Stimulated activated CD8-positive, alpha-beta memory T cell treated with anti-CD3 and anti-CD28 coated beads, Interleukin-15, amount 100 ng/mL, for 24 hours (primary cell): ENCODE measurements around the gene FBXO31.
"Not testable (repeated sequence)": the region's sequence is repeated elsewhere in the genome, so short reads cannot be mapped to it uniquely, and the experiment has no call there.

ENCODE experiments used
- DNase-seq: peaks from one replicate; pipeline ENCODE4 v3.0.0-alpha.2; 2020; ENCODE audit warnings: low read depth

Gene FBXO31

GRCh38 chr16:87342978-87343752 is 40.4 kb downstream of the FBXO31 start:
- no peak for DNase-seq

- no peak for DNase-seq
These were observed 41.1 kb downstream of the FBXO31 start for GRCh38 chr16:87342504-87342903.

- no peak for DNase-seq
These were observed 43.4 kb downstream of the FBXO31 start for GRCh38 chr16:87340198-87340597.

GRCh38 chr16:87339724-87340105 is 43.9 kb downstream of the FBXO31 start:
- not testable (repeated sequence) for DNase-seq

- DNase-seq, result no peak
These were observed 44.4 kb downstream of the FBXO31 start for GRCh38 chr16:87339086-87339723.

DNA sequence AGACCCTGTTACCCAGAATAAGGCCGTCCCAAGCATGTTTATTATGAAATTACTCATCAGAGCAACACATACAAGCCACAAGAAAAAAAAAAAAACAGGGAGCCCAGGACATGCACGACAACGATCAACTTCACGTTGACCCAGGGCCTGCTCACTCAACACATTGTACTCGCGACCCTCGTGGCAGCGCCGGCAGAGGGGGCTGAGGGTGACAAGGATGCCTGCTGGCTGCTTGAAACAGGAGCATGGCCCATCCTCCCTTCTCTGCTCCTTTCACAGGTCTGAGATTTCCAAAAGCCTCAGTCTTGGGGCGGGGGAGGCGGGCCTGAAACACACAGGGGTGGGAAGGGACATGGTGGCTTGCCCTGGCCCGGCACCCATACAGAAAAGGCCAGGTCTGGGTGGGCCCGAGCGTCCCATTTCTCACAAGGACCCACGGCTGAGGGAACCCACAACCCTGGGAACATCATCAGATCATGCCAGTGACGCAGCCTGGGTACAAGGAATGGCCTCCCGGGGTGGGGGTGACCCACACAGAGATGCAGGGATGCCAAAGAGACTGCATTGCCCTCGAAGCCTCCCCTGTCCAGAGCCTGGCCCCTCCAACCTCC is 45.3 kb downstream of the FBXO31 start:
- DNase-seq, result no peak

DNA sequence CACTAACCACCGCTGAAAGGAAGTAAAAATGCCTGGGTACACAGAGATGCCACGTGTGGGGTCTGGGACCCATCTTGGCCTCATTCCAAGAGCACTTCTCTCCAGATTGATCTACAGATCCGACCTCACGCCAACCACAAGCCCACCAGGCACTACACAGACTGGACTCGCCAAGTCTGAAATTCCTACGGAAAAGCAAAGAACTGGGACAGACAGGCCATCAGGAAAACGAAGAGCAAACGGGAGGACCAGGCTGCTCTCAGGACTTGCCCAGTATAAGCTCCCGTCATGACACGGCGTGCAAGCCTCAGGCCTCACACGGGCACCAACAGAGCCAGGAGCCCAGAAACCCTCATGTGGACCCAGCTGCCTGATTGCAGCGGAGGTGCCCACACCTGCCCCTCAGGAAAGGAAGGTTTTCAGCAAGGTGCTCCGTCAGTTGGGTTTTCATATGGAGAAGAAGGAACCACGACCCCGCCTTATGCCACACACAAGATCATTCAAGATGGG is 46.3 kb downstream of the FBXO31 start:
- no peak for DNase-seq

- DNase-seq, result no peak
These were observed 46.9 kb downstream of the FBXO31 start for GRCh38 chr16:87336434-87337240.

DNA sequence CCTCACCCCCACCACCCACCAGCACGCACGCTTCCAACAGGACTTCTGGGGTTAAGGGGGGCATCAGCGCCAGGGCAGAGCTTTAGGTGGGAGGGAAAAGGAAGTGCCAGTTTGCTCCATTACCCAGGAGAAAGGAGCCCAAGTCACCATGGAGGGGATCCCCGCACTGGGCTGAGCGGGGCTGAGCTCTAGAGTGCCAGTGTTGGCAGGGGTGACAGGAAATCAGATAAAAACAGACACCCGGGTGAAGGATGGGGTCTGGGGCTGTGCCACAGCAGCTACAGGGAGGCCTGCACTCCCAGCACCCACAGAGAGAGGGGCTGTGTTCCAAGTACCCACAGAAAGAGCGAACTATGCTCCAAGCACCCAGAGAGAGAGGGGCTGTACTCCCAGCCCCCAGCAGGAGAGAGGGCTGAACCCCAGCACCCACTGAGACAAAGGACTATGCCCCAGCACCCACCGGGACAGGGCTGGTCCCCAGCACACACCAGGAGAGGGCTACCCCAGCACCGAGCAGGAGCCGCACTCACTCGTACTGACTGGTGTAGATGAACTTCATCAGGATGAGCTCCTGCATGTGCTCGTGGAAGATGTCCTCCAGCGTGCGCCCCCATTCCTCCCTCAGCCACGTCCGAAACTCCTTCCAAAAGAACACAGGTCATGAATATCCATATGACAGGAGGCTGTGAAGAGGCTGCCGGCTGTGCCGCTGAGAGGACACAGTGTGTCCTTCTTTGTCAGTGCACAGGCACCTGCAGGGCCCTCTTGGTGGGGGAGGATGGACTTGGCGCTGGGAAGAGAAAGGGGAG is 47.7 kb downstream of the FBXO31 start:
- no peak for DNase-seq

DNA sequence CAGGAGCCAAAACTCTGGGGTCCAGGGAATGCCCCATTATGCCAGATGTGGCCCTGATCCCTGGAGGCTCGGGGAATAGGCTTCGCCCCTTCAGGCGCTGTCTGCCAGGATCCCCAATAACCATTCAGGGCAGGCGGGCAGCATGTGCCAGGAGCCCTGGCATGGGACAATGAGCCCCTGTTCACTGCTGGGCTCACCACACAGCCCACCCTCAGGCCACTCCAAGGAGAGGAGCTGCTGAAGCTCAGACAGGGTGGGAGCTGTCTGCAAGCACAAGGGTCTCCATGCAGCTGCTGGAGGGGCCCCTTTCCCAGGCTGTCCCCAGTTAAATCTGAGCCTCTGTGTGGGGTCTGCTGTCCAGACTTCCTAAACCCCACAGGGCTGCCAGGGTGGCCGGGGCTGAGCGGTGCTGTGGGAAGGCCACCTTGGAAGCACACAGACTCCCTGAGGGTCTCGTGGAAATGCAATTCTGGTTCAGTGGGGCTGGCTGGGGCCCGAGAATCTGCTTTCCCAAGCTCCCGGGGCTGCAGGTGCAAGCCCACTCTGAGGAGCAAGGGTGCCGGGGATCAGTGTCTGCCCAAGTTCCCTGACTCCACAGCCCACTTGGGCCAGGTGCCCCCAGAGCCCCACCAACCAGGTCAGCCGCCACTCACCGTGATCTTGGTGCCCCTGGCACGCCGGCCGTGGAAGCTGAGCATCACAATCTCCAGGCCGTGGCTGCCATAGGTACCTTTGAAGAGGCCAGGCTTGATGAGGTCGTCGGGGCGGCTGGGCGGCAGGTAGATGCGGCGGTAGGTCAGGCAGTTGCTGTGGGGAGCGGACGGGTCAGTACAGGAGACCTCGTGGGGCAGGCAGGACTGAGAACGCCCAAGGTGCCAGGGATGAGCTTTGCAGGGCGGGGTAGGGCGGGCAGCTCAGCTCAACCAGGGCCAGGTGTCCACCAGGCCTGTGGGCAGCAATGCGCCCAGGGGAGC is 48.6 kb downstream of the FBXO31 start:
- DNase-seq, result no peak

DNA sequence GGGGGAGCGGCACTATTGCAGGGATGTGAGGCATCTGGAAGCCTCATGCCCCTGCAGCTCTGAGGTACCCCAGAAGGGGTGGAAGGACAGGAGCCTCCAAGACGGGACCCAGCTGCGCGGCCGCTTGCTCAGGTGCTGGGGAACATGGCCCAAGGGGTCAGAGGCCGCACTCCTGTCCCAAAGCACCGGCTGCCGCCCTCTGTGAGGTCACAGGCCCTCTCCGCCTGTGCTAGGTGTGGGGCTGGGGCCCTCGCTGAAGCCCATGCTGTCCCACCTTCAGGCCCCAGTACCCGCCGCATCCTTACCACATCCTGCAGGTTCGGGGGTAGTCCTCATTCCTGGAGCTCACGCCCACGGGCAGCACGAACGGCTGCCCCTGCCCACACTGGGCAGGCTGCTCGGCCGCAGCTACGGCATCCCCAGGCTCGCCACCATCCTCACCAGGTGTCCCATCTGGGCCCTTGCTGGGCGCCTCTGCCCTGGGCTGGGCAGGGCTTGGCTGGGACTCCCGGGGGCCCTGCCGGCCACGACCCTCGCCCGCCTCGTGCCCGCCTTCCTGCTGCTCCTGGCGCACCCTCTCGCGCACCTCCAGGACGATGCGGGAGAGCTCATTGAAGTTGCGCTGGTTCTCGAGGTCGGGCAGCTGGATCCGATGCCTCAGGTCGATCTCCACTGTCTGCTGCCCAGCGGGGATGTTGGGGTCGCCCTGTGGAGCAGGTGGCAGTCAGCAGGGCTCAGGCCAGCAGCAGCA is 49.8 kb downstream of the FBXO31 start:
- no peak for DNase-seq

GRCh38 chr16:87333101-87333500 is 50.5 kb downstream of the FBXO31 start:
- no peak for DNase-seq

- DNase-seq, result no peak
These were observed 51.4 kb downstream of the FBXO31 start for GRCh38 chr16:87332150-87332549.

DNA sequence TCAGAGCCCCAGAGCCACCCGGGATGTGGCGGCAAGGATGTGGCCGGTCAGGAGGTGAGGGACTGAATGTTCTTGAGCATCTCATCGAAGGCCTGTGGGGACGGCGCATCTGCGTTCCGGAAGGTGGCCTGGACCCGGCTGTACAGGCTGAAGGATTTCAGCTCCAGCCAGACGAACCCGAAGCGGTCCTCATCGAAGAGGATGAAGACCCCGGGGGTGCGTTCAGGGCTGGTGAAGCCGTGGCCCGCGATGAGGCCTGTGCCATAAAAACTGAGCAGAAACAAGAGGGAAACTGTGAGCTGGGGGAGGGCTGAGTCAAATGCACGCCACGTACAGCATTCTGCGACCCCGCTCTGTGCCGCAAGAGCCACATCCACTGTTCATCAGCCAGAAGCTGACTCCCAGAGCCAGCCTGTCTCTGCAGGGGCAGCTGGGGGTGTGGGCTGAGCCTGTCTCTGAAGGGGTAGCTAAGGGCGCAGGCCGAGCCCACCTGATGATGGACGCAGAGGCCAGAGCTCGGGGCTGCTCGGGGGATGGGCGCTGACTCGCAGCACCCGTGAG is 52.3 kb downstream of the FBXO31 start:
- no peak for DNase-seq

DNA sequence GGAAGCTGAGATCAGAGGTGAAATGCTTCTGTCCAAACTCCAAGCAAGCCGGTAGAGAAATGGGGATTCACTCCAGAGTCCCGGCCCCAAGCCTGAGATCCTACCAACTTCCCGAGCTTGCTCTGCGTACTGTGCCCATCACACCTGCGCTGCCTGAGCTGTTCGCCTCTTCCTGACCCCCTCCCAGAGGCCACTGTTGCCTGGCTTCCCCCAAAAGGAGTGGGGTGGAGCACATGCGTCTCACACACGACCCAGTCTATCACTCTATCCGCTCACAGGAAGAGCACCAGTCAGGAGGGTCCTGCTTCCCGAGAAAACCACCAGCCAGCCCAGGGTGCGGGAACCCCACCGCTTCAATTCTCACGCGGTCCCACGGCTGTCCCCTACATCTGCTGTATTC is 52.9 kb downstream of the FBXO31 start:
- DNase-seq, result no peak

- DNase-seq, result no peak
These were observed 53.3 kb downstream of the FBXO31 start for GRCh38 chr16:87330257-87330624.

DNA sequence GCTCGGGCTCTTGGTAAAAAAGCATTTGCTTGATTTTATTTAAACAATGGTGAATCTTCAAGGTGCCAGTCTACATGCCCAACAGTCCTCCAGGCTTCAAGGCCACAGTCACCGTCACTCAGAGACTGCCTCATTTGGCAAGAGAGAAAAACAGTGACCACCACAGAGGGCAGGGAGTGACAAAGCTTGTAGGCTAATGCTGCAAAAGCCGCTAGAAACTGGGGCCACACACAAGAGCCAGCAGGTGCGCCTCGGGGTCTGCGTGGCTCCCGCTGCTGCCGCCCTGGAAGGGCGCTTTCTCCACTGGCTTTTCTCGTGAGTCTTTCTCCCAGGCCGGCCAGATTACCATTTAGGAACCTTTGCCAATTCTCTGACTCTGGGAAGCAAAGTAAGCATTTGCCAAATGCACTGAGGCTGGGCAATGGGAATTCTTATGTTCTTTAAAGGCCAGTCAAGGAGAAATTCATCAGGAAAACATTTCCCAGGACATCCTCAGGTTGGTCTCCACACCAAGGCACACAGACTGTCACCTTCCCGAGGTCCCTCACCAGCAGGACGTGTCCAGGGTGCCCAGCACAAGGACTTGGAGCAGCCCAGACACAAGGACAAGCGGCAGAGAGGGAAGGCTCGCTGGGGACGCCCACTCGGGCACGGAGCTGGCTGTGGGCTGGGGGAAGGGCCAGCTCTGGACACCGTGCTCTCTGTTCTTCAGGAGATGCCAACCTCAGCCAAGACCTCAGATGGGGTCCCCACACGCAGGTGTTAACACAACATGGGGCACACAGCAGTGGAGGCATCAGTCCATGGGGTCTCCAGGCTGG is 53.9 kb downstream of the FBXO31 start:
- DNase-seq, result no peak

- DNase-seq, result no peak
These were observed 54.7 kb downstream of the FBXO31 start for GRCh38 chr16:87328846-87329245.
